ENCODE measurements around the gene RNF157. TPM values are rescaled to one million over a fixed set of nuclear protein-coding genes. Genes with fewer than 3 reads are reported as not detected.

Gene RNF157
- total RNA-seq, 1 donor from 2014 or later: 0.26 TPM

- no peak for DNase-seq (ENCODE audit: low read depth in 2 of 2)
Measured at GRCh38 chr17:76140661-76141211, 99.6 kb downstream of the RNF157 start.

DNA sequence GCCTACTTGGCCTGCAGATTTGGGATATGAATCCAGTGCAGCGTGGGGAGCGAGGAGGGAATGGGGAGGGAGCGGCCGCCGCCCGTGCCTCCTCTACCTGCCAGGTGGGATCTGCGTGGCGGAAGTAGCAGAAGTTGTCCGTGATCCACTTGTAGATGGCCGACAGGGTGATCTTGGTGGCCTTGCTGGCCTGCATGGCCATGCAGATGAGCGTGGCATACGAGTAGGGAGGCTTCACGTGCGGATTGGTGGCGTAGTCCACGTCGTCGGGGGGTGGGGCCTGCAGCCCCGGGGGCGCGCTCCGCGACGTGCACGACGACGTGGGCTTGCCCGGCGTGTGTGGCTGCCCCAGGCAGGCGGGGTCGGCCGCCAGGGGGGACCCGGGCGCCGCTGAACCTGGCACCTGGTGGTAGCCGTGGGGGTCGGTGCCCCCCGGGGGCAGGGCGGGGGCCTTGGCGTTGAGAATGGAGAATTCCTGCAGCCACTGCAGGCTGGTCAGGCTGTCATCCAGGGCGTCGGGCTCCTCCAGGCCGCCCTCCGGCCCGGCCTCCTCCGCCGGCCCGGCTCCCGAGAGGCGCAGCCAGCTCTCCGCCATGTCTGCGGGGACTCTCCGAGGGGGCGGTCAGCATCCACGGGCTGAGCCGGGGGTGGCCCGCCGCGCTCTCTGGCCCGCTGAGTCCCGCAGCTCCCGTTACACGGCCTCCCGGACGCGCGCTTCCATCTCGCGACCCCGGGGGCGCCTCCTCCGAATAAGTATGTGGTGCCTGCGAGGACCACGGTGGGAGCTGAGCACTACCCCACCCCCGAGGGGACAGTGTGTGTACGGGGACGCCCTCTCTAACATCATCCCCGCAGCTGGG is 100.3 kb downstream of the RNF157 start:
- DNase-seq (ENCODE audit: low read depth in 2 of 2): peak in 1 of 2 donors; percentile 20

DNA sequence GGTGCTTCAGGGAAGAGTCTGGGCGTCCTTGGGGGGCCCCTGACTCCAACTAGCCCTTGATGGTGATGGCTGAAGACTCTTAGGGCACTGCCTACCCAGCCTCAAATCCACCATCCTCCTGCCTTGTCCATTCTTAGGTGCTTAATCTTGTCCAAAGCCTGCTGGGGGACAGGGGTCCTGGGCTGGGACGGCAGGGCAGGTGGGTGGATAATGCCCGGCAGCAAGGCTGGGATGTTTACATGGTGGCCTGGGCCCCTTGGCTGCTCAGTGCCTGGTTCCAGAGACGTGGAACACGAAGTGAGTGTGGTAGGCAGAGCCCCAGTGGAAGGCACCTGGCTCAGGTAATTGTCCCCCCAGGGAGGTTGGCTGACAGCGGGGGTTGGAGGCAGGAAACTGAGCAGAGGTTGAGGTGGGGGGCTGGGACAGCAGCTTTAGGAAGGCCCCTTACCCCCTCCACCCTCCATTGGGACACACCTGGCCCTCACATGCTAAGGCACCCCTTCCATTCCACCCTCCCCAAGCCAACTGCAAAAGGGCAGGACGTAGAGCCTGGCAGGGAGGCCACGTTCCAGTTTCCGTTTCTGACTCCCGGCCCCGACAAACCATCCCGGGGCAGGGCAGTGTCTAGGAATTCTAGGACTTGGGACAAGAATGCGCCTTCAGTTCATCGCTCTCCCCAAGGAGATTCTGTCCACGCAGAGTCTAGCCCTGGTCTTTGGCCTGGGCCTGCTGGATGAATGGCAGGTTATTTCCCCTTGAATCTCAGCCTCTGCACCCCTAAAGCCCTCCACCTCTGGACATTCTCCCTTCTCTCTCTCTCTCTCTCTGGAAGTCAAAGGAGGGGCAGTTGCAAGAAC is 101.2 kb downstream of the RNF157 start:
- DNase-seq (ENCODE audit: low read depth in 2 of 2): no peak

DNA sequence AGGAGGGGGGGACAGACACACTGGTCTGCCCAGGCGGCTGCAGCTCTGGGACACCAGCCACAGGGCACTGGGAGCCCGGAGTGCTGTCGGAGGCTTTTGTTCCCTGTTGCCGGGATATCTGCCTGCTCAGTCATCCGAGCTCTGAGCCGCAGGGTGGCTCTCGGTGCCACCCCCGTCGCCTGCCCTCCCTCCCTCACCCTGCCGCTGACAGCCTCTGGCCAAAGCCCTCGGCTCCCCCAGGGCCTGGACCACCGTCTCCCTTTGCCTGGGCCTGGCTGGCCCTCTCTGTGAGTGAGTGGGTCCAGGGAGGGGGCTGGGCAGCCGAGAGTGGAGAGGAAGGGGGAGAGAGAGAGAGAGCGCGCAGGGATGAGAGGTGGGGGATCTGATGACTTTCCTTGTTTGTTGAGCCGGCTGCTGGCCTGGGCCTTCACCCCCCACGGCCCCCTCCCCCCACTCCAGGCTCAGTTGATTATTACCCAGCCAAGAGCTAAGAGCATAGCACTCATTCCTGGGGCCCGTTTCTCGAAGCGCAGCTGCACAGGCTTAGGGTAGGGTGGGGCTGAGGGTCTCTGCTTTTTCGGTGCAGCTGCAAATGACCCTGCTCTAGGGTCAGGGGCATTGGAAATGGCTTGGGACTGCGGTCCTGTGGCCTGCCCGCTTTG is 101.9 kb downstream of the RNF157 start:
- DNase-seq (ENCODE audit: low read depth in 2 of 2): no peak

DNA sequence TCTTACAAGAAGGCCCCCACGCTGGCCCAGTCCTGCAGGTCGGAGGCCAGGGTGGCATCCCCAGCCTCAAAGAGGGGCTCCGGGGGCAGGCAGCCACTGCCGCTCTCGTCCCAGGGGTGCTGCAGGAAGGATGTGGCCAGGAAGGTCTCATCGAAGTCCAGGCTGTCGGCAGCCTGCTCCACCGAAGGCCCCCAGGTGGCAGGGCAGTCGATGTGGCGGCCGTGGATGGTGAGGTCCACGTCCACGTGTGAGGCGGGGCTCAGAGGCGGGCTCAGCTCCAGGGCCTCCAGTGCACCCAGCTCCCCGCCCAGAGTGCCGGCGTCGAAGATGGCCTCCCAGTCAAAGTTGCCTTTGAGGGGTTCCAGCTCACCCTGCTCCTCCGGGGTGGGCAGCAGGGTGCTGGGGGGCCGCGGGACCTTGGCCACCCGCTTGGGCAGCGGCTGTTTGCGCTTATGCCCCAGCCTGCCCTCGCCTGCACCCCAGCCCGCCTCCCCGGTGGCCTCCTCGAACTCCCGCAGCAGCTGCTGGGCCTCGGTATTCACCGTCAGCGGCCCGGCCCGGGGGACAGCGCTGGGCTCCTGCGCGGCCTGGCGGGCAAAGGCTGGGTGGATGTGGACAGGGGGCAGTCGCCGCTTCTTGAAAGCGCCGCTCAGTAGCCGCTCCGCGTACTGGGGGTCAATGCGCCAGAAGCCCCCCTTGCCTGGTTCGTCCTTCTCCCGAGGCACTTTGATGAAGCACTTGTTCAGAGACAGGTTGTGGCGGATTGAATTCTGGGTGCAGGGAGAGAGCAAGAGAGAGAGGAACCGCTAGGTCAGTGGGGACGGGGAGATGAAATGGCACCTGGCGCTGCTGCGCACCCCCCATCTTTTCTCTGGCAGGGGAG is 102.7 kb downstream of the RNF157 start:
- DNase-seq (ENCODE audit: low read depth in 2 of 2): no peak

DNA sequence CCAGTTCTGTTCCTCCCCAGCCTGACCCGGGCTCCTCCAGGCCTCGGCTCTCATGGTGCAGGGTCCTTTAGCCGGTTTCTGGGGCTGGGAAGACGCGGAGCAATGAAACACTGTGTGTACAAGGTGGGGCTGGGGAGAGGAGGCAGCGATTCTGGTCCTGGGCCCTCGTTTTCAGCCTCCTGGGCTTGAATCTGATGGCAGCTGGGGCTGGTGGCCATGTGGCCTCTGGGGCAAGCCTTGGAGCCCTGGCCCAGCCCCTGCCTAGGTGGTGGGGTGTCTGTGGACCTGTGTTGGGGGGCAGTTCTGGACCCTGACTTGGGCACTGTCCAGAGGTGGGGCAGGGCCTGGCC is 103.3 kb downstream of the RNF157 start:
- no peak for DNase-seq (ENCODE audit: low read depth in 2 of 2)

- no peak for DNase-seq (ENCODE audit: low read depth in 2 of 2)
Measured at GRCh38 chr17:76136276-76137000, 103.9 kb downstream of the RNF157 start.

DNA sequence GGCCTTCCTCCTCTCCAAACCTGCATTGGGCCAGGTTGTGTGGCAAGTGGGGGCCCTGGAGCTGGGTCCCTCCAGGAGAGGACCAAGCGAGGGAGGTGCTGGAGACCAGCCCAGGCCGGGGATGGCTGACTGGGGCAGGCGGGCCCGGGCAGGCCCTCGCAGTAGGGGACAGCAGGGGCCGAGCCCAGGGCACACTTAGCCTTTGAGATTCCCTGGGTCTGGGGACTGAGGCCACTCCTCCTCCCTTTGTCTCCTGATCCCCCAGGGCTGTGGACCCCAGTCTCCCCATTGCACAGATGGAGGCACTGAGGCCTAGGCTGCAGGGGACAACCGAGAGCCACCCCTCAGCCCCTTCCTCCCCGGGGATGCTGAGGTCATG is 104.5 kb downstream of the RNF157 start:
- DNase-seq (ENCODE audit: low read depth in 2 of 2): no peak

- DNase-seq (ENCODE audit: low read depth in 2 of 2): no peak
Measured at GRCh38 chr17:76134911-76135809, 105.1 kb downstream of the RNF157 start.

- DNase-seq (ENCODE audit: low read depth in 2 of 2): no peak
Measured at GRCh38 chr17:76132574-76133338, 107.5 kb downstream of the RNF157 start.

- DNase-seq (ENCODE audit: low read depth in 2 of 2): no peak
Measured at GRCh38 chr17:76131692-76132573, 108.4 kb downstream of the RNF157 start.

GRCh38 chr17:76131051-76131691 is 109.1 kb downstream of the RNF157 start:
- DNase-seq (ENCODE audit: low read depth in 2 of 2): no peak

DNA sequence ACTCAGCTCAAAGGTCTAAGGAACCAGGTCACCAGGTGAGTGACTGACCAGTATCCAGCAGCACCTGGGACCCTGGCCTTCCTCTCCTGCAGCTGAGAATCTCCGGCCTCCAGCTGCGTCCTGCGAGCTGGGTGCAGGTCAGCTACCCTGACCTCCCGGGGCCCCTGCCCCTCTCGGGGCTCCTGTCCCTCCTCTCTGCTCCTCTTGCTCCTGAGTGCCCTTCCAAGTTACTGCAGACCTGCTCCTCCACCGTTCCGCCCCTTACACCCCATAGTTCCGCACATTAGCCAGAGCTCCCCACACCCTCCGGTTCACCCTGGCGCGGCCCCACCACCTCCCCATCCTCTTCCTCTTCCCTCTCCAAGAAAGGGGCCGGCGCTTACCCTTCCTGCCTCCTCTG is 109.8 kb downstream of the RNF157 start:
- DNase-seq (ENCODE audit: low read depth in 2 of 2): no peak

DNA sequence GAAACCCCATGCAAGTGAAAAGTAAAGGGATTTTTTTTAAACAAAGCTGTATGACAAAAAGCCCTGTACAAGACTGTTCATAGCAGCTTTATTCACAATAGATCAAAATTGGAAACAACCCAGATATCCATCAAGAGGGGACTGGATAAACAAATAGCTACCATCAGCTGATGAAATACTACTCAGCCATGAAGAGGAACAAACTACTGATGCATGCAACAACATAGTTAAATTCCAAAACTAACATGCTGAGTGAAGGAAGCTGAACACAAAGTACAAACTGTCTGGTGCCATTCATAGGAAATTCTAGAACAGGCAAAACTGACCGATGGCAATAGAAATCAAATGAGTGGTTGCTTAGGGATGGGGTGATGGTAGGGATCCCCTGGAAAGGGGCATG is 114.4 kb downstream of the RNF157 start:
- DNase-seq (ENCODE audit: low read depth in 2 of 2): no peak

DNA sequence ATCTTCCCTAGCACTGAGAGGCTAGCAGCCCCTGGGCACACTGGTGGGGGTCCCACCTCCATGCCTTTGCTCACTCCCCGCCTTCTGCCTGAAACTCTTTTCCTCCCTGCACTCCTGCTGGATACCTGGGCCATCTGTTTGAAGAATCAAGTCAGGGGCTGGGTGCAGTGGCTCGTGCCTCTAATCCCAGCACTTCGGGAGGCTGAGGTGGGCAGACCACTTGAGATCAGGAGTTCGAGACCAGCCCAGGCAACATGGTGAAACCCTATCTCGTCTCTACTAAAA is 115.0 kb downstream of the RNF157 start:
- no peak for DNase-seq (ENCODE audit: low read depth in 2 of 2)

- DNase-seq (ENCODE audit: low read depth in 2 of 2): no peak
Measured at GRCh38 chr17:76124582-76125390, 115.5 kb downstream of the RNF157 start.
